Fibroblast of skin of right biceps (primary cell): Measurements from ENCODE around the gene PLCB1.
"Not testable (repeated sequence)": the region's sequence is repeated elsewhere in the genome, so short reads cannot be mapped to it uniquely, and the experiment has no call there.

Experiments
- DNase-seq: peaks from one replicate; pipeline ENCODE4 v3.0.0-alpha.2; 2013

PLCB1 gene

DNA sequence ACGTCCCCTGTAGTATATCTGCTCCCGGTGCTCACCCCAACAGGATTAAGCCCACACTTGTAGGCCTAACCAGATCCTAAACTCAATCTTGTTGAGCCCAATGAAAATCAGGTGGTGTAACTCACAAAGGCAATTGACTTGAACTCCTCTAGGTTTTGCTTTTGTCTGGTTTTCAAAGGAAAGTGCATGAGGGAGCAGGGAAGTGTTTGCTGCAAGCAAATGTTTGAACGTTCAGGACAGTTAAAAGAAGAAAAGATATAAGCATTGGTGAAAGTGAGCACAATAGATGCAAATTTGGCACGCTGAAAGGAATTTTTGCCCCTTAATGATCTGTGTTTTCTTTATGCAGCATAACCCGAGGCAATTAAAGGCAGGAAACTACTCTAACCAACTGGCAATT is 212.6 kb downstream of the PLCB1 start:
- DNase-seq = no peak

- DNase-seq = no peak
These were observed 214.7 kb downstream of the PLCB1 start for GRCh38 chr20:8346700-8347270.

DNA sequence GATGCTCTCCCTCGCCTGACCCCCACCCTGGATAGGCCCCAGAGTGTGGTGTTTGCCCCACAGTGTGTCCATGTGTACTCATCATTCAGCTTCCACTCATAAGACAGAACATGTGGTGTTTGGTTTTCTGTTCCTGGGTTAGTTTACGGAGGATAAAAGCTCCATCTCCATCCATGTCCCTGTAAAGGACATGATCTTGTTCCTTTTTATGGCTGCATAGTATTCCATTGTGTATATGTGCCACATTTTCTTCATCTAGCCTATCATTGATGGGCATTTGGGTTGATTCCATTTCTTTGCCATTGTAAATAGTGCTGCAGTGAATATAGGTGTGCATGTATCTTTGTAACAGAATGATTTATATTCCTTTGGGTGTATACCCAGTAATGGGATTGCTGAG is 218.2 kb downstream of the PLCB1 start:
- not testable (repeated sequence) for DNase-seq

DNA sequence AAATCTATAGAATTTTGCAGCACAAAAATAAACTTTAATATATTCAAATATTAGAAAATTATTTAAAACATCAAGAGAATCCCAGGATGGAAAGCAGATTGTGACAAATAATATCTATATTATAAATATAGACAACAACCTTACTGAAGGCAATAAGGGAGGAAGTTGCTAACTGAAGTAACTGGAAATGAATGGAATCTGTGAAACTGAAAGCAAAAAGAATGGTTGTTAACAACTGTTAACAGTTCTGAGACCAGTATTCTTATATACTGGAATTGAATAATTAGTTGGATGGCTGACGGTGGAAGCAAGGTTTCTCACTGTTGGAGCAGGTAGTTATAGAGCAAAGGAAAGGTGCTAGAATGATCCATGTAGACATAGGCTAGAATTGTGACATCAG is 220.4 kb downstream of the PLCB1 start:
- DNase-seq = no peak

- DNase-seq = no peak
These were observed 221.4 kb downstream of the PLCB1 start for GRCh38 chr20:8353512-8353911.

GRCh38 chr20:8355453-8355852 is 223.4 kb downstream of the PLCB1 start:
- DNase-seq = no peak

GRCh38 chr20:8356806-8357205 is 224.7 kb downstream of the PLCB1 start:
- no peak for DNase-seq

- DNase-seq = no peak
These were observed 225.6 kb downstream of the PLCB1 start for GRCh38 chr20:8357703-8358102.

- DNase-seq = peak; percentile 3
These were observed 228.0 kb downstream of the PLCB1 start for GRCh38 chr20:8360035-8360434.

DNA sequence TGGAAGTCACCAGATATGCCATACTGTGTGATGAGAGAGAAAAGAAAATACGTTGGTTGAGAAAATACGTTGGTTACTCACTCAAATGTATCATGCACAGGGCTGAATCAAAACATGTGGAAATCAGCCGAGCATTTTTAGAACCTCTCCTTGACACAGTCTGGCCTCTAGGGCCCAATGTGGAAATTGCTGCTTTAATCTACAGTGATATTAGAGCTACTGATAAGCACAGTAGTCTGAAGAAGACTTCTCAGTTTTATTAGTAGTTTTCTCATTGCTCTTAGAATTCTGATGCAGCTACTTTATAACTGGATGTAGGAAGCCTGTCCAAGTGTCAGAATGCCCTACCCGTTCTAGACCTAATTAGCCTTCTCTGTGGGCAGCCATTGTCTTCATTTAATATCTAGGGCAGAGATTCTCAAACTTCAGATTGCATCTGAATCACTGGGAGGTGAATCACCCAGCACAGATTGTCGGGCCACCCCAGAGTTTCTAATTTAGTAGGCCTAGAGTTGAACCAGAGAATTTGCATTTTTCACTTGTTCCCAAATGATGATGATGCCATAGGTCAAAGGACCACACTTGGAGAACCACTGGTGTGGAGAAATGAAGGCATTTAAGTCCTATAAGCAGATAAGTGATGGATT is 229.1 kb downstream of the PLCB1 start:
- DNase-seq = peak; percentile 60

- DNase-seq = no peak
These were observed 229.7 kb downstream of the PLCB1 start for GRCh38 chr20:8361779-8362178.

DNA sequence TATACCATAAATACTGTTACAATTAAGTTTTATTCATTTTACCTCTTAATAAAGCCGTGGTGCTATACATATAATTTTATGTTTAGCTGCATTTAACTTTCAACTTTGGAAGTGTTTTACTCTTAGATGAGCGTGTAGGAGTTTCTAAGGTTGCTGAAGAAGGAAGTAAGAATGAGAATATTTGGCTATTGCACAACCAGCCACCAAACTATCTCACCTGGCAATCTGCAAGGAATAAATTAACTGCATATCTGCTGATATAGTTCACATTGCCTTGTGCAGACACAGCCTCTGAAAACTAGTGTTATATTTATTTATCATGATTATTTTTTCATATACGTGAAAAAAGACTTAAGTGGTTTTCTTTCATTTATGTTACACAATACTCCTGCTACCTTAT is 230.4 kb downstream of the PLCB1 start:
- no peak for DNase-seq

- DNase-seq = no peak
These were observed 232.1 kb downstream of the PLCB1 start for GRCh38 chr20:8363970-8364733.

DNA sequence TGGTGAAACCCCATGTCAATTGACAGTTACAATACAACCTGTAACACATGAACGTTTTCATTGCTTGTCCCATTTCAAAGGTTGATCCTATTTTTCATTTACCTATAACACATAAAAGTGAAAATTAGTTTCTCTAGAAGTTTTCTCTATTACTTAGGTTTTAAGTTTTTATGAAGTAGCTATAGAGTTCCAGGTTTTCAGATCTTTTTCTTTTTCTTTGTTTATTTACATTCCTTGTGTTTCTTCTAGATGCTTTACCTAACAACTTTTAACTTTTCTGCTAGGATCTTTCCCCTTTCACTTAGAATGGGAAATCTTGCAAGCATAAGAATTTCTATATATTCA is 232.6 kb downstream of the PLCB1 start:
- DNase-seq = no peak

- no peak for DNase-seq
These were observed 233.6 kb downstream of the PLCB1 start for GRCh38 chr20:8365634-8366033.

- DNase-seq = no peak
These were observed 234.3 kb downstream of the PLCB1 start for GRCh38 chr20:8366303-8366923.

GRCh38 chr20:8367689-8368088 is 235.6 kb downstream of the PLCB1 start:
- DNase-seq = no peak

- no peak for DNase-seq
These were observed 236.6 kb downstream of the PLCB1 start for GRCh38 chr20:8368670-8369069.

- DNase-seq = no peak
These were observed 237.2 kb downstream of the PLCB1 start for GRCh38 chr20:8369311-8369710.

- DNase-seq = no peak
These were observed 238.7 kb downstream of the PLCB1 start for GRCh38 chr20:8370774-8371173.

DNA sequence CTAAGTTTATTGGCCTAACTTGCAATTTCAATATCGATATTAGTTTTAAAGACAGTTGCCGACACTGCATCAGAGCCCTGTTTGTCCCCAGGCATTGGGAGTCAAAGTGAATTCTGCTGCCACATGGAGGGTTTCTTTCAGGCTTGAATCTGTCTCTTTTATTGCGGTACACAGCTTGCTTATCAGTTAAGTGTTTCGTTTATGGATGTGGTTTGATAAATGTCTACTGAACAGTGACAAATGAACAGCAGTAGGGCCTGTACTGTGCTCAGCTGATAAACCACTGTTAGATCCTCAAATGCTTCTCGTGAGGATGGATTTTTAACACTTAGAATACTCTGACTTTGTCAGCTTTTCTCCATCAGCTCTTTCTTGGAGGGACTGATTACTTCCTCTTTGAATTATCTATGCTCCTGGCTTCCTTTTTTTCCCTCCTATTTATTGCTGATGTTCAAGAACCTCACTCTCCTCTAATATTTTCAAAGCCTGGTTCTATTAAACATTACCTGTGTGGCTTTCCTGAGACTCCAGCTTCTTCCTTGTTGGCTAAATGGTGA is 240.8 kb downstream of the PLCB1 start:
- DNase-seq = no peak

GRCh38 chr20:8373579-8373978 is 241.5 kb downstream of the PLCB1 start:
- no peak for DNase-seq

DNA sequence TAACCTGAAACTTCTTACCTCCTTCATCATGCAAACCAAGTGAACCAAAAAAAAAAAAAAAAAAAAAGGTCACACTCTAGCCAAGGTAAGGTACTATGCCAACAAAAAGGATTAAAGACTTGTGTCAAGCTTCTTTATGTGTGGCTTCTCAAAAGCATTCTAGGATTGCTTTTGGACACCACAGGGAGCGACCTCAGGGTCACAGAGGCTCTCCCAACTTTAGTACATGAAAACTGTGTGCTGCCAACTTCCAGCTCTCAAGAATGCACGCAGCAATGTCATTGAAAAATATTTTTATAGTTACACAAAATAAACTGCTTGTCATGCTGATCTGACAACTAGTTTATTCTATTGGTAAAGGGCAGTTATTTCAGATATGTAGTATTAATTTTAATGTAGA is 243.8 kb downstream of the PLCB1 start:
- DNase-seq = no peak

- no peak for DNase-seq
These were observed 244.9 kb downstream of the PLCB1 start for GRCh38 chr20:8376940-8377339.
